Endodermal cell (in vitro differentiated cells): ENCODE results near the gene PPP2R1B. TPM values are rescaled to one million over a fixed set of nuclear protein-coding genes. Genes with fewer than 3 reads are reported as not detected.

Experiments
- DNase-seq: peaks from one replicate; pipeline ENCODE4 v3.0.0-alpha.2; 2017
- H3K27ac ChIP-seq: 2 replicates; pipeline ENCODE4 v1.5.1; 2013; ENCODE audit warnings: mild to moderate bottlenecking, low read depth, low read length, moderate library complexity
- H3K27me3 ChIP-seq: 2 replicates; pipeline ENCODE4 v1.6.1; 2013; ENCODE audit warnings: mild to moderate bottlenecking, low read length, moderate library complexity; ENCODE audit not compliant: insufficient read depth, control insufficient read depth, poor library complexity, severe bottlenecking
- H3K36me3 ChIP-seq: 2 replicates; pipeline ENCODE4 v1.7.0; 2013; ENCODE audit warnings: mild to moderate bottlenecking, low read length, moderate library complexity; ENCODE audit not compliant: control insufficient read depth, insufficient read depth
- H3K4me1 ChIP-seq: one replicate; pipeline ENCODE4 v1.7.0; 2013; ENCODE audit warnings: low read length; ENCODE audit not compliant: control insufficient read depth, insufficient read depth
- H3K4me3 ChIP-seq: 2 replicates; pipeline ENCODE4 v1.5.1; 2013; ENCODE audit warnings: mild to moderate bottlenecking, low read length, moderate library complexity
- H3K9ac ChIP-seq: 2 replicates; pipeline ENCODE4 v1.6.1; 2013; ENCODE audit warnings: mild to moderate bottlenecking, low read length, moderate library complexity; ENCODE audit not compliant: poor library complexity, severe bottlenecking; ENCODE audit errors: extremely low read depth
- H3K9me3 ChIP-seq: 2 replicates; pipeline ENCODE4 v1.6.1; 2013; ENCODE audit warnings: mild to moderate bottlenecking, low read length, moderate library complexity; ENCODE audit not compliant: control insufficient read depth
- H3K27ac Mint-ChIP-seq: 2 replicates; pipeline ENCODE4 v1.8.0; 2020; ENCODE audit warnings: mixed read lengths
- H3K27me3 Mint-ChIP-seq: 2 replicates; pipeline ENCODE4 v1.8.0; 2021; ENCODE audit warnings: mild to moderate bottlenecking, mixed read lengths; ENCODE audit not compliant: insufficient read depth
- H3K36me3 Mint-ChIP-seq: 2 replicates; pipeline ENCODE4 v1.8.0; 2020; ENCODE audit warnings: low read depth, mixed read lengths
- H3K4me1 Mint-ChIP-seq: 2 replicates; pipeline ENCODE4 v1.8.0; 2020; ENCODE audit warnings: mixed read lengths
- H3K4me3 Mint-ChIP-seq: 2 replicates; pipeline ENCODE4 v1.8.0; 2020; ENCODE audit warnings: mild to moderate bottlenecking, moderate library complexity, mixed read lengths
- H3K9me3 Mint-ChIP-seq: 2 replicates; pipeline ENCODE4 v1.8.0; 2020; ENCODE audit warnings: mild to moderate bottlenecking, mixed read lengths
- WGBS, 2 experiments: methylation state at CpG; one replicate each; pipeline versions ENCODE4 v1.1.5 to v1.1.7; 2013; ENCODE audit warnings: missing lambda C conversion rate in 2 of 2, mixed read lengths in 1 of 2; ENCODE audit not compliant: insufficient coverage in 1 of 2, insufficient read length in 1 of 2; 5-methylcytosine and 5-hydroxymethylcytosine counted together
- total RNA-seq, 2 donors: library from RNA; stranded (reverse); fragmentation: NEBNext Ultra II Directional in 1 of 2; extraction: Animal tissue kit (Norgen Biotek cat#: 25700) in 1 of 2; gene quantifications; 2 replicates in 1 of 2; 3 replicates in 1 of 2; pipeline ENCODE4 v1.2.1, GENCODE V29; 2021
- TF ChIP-seq, protein P1 (sequence below): fragments of 200-600 bp; sonication (generic); conservative IDR thresholded peaks from 2 replicates; pipeline ENCODE4 v1.5.0; 2021; ENCODE audit warnings: antibody characterized with exemption, mild to moderate bottlenecking

PPP2R1B gene
- total RNA-seq, 2 donors from 2014 or later = 70.0 to 89.7 TPM

GRCh38 chr11:111801135-111801534, 34.9 kb upstream of the PPP2R1B start:
- Histone ChIP-seq H3K36me3 (peaks cover 7% of the 10 kb centered on the region), H3K4me3 (no peak overlapping the region), H3K27ac (no peak overlapping the region), H3K4me1 (no peaks in the 10 kb centered on the region), H3K9ac (no peak overlapping the region), H3K9me3 (no peaks in the 10 kb centered on the region), H3K27me3 (no peaks in the 10 kb centered on the region)
- Mint-ChIP-seq H3K27ac (no peak overlapping the region), H3K4me1 (peaks cover 21% of the 10 kb centered on the region), H3K9me3 (no peaks in the 10 kb centered on the region), H3K4me3 (no peak overlapping the region), H3K27me3 (no peaks in the 10 kb centered on the region), H3K36me3 (peaks cover 35% of the 10 kb centered on the region)
- DNase-seq = peak; percentile 10
- TF ChIP-seq, protein P1, sequence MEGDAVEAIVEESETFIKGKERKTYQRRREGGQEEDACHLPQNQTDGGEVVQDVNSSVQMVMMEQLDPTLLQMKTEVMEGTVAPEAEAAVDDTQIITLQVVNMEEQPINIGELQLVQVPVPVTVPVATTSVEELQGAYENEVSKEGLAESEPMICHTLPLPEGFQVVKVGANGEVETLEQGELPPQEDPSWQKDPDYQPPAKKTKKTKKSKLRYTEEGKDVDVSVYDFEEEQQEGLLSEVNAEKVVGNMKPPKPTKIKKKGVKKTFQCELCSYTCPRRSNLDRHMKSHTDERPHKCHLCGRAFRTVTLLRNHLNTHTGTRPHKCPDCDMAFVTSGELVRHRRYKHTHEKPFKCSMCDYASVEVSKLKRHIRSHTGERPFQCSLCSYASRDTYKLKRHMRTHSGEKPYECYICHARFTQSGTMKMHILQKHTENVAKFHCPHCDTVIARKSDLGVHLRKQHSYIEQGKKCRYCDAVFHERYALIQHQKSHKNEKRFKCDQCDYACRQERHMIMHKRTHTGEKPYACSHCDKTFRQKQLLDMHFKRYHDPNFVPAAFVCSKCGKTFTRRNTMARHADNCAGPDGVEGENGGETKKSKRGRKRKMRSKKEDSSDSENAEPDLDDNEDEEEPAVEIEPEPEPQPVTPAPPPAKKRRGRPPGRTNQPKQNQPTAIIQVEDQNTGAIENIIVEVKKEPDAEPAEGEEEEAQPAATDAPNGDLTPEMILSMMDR = no peak
- WGBS, 2 experiments = 100% methylated on average over 2 of the region's 2 CpGs; no CpG with 5 or more reads in 1 of the 2 experiments

GRCh38 chr11:111798279-111798678, 32.1 kb upstream of the PPP2R1B start:
- 100% methylated on average over 1 of the region's 1 CpG for WGBS, 2 experiments
- no peak overlapping the region for H3K27ac Mint-ChIP-seq
- DNase-seq = no peak
- H3K4me1 ChIP-seq = no peaks in the 10 kb centered on the region
- H3K4me3 Mint-ChIP-seq = no peak overlapping the region
- H3K9me3 ChIP-seq = no peaks in the 10 kb centered on the region
- no peaks in the 10 kb centered on the region for H3K27me3 ChIP-seq
- H3K36me3 ChIP-seq = peaks cover 6% of the 10 kb centered on the region
- peaks cover 19% of the 10 kb centered on the region for H3K36me3 Mint-ChIP-seq
- H3K9me3 Mint-ChIP-seq = no peaks in the 10 kb centered on the region
- H3K27ac ChIP-seq = no peak overlapping the region
- no peak overlapping the region for H3K4me3 ChIP-seq
- TF ChIP-seq, protein P1 = no peak
- peaks cover 19% of the 10 kb centered on the region for H3K4me1 Mint-ChIP-seq
- no peak overlapping the region for H3K9ac ChIP-seq
- no peaks in the 10 kb centered on the region for H3K27me3 Mint-ChIP-seq

DNA sequence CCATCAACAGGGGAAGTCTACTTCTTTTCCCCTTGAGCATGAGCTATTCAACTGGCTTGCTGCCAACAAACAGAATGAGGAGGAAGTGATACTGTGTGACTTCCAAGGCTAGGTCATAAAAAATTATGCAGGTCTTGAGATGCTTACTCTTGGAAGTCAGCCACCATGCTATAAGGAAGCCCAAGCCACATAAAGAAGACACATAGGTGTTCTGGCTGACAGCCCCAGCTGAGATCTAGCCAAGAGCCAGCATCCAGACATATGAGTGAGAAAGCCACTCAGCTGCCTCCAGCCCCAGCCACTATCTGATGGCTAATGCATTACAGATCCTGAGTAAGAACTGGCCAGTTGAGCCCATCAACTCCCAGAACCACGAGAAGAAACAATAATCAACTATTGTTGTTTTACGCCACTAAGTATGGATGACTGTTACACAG, 31.0 kb upstream of the PPP2R1B start:
- Mint-ChIP-seq H3K27me3 (no peaks in the 10 kb centered on the region), H3K9me3 (no peaks in the 10 kb centered on the region), H3K4me1 (peaks cover 11% of the 10 kb centered on the region), H3K4me3 (no peak overlapping the region), H3K27ac (no peak overlapping the region), H3K36me3 (peaks cover 19% of the 10 kb centered on the region)
- no peaks in the 10 kb centered on the region for H3K9me3 ChIP-seq
- TF ChIP-seq, protein P1 = no peak
- WGBS, 2 experiments = 95 to 96% methylated on average over 2 of the region's 2 CpGs
- no peak overlapping the region for H3K4me3 ChIP-seq
- H3K27me3 ChIP-seq = no peaks in the 10 kb centered on the region
- no peak overlapping the region for H3K9ac ChIP-seq
- peaks cover 6% of the 10 kb centered on the region for H3K36me3 ChIP-seq
- H3K4me1 ChIP-seq = no peaks in the 10 kb centered on the region
- DNase-seq = no peak
- no peak overlapping the region for H3K27ac ChIP-seq
